ENCODE data around the gene PATZ1.

PATZ1 gene

GRCh38 chr22:31313366-31314147 lies 32.6 kb downstream of the PATZ1 start:
- DNase-seq (ENCODE audit: low read depth, low spot score) = no peak

GRCh38 chr22:31308181-31308580 lies 38.0 kb downstream of the PATZ1 start:
- DNase-seq (ENCODE audit: low read depth, low spot score) = no peak

GRCh38 chr22:31305194-31305593 lies 41.0 kb downstream of the PATZ1 start:
- DNase-seq (ENCODE audit: low read depth, low spot score) = no peak

GRCh38 chr22:31302537-31302936 lies 43.6 kb downstream of the PATZ1 start:
- DNase-seq (ENCODE audit: low read depth, low spot score) = no peak

DNA sequence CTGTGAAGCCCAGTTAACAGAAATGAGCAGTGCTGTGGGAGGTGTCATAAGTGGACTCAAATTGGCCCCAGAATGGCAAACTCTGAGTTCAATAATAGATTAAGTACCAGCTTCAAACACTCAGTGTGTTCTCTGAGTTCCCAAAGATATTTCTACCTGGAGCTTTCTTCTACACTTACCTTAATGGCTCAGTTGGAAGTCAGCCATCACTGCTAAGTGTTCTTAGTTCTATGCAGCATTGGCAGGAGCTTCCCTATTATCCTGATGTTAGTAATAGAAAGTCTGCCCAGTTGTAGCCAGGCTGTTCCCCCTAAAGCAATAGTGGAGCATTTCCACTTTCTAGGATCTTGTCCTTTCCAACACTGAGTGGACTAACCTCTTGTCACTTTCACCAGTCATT lies 44.1 kb downstream of the PATZ1 start:
- DNase-seq (ENCODE audit: low read depth, low spot score) = no peak

DNA sequence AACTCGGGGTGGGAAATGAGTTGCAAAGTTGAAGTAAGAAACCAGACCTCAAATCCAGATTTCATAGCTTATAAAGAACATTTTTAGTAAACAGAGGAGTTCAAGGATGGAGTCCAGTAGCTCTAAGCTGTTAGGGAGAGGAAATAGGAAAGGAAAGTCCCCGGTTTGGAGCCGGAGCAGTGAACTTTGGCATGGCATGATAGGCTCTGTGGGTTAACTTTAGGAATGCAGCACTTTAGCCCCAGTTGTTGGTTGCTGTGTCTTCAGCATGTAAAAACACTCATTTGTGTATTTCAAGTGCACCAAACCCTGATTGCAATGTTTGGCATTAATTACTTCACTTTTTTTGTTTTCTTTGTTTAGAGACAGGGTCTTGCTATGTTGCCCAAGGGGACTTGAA lies 45.2 kb downstream of the PATZ1 start:
- no peak for DNase-seq (ENCODE audit: low read depth, low spot score)

GRCh38 chr22:31295831-31296657 lies 50.1 kb downstream of the PATZ1 start:
- DNase-seq (ENCODE audit: low read depth, low spot score) = no peak

- no peak for DNase-seq (ENCODE audit: low read depth, low spot score)
Observed at GRCh38 chr22:31295360-31295759, 50.8 kb downstream of the PATZ1 start.

DNA sequence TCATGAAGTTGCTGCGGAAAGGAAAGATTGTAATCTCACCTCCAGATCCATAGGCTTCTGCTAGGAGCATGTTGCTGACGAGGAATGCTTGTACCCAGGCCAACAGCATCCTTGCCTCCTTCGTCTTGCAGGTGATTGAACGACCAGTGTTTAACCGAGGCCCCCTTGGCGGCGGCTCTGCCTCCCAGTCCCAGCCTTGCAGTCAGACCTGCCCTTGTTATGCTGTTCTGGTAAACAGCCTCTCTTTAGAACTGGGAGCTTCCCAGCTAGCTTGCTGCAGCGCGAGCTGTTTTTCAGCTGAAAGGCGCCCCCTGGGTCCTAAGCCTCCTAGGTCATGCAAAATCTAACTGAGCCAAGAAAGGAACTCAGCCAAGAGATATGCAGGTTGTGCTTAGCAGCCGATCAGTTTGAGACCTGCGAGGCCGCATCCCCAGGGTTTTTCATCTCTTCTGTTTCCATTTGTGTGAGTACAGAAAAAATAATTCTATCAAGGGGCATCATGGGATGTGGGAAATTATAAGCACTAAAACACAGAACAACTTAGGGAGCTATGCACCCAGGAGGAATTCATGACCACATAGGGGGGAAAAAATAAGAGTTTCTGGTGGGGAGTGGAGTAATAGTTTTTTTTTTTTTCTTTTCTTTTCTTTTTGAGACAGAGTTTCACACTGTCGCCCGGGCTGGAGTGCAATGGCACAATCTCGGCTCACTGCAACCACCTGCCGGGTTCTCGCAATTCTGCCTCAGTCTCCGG lies 53.7 kb downstream of the PATZ1 start, which contains the start of gene PIK3IP1:
TSS of gene PIK3IP1 (minus strand) at position 253 of the 754 bp plus-strand sequence. CDS start at position 109, 144 bp downstream.
- peak; percentile 33 for DNase-seq (ENCODE audit: low read depth, low spot score)

- no peak for DNase-seq (ENCODE audit: low read depth, low spot score)
Observed at GRCh38 chr22:31291481-31292235, 54.5 kb downstream of the PATZ1 start.

DNA sequence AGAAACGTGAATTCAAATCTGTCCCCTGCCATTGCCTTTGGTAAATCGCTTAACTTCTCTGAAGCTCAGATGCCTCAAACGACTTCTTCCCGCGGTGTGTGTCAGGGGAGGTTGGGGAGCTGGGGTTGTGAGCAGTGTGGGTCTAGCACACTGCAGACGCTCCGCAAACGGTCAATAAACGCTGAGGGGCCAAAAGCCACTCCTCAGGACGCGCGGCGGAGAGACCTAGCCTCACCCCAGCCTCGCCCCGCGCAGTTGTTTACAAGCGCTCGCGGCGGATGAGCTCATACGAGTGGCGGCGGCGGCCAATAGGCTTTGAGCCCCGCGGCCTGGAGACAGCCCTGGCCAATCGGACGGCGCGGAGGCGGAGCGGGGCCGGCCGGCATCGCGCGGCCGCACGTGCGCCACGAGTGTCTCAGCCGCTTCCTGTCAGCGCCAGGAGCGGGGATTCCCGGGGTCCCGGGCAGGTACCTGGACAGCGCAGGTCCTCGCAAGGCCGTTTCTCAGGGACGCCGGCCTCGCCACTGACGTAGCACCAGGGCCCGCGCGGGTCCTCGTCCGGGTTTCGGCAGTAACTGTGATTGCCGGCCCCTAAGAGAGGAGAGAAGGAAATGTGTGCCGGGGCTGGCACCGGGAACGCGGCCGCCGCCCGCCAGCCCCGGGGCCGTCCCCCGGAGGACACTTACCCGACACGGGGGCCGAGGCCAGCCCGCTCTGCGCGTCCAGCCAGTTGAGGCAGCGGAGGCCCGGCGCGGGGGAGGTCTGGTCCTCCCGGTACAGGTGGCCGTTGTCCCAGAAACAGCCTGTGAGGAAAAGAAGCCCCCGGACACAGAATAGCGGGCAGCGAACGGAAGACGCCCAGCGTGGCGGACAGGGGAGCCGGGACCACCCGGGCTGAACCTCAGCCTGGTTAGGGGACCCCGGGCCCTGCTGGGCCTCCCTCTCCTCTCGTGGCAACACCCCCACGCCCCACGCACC lies 55.4 kb downstream of the PATZ1 start:
- peak; percentile 43 for DNase-seq (ENCODE audit: low read depth, low spot score)

DNA sequence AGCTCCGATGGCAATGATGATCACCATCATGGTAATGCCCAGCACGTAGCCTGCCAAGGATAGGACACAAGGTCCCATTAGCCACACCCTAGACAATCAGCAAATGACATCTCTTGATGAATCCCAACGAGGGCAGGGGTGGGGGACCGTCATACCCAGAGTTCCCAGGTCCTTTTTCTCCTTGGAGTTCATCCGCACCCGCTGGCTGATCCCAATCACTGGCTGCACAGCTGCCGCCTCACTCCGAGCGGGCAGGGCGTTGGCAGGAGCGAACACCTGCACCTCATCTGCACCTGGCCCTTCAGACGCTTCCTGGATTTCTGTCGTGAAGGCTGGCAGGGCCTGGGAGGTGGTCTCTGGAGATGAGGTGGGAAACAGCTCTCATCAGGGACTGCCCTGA lies 56.8 kb downstream of the PATZ1 start:
- no peak for DNase-seq (ENCODE audit: low read depth, low spot score)

DNA sequence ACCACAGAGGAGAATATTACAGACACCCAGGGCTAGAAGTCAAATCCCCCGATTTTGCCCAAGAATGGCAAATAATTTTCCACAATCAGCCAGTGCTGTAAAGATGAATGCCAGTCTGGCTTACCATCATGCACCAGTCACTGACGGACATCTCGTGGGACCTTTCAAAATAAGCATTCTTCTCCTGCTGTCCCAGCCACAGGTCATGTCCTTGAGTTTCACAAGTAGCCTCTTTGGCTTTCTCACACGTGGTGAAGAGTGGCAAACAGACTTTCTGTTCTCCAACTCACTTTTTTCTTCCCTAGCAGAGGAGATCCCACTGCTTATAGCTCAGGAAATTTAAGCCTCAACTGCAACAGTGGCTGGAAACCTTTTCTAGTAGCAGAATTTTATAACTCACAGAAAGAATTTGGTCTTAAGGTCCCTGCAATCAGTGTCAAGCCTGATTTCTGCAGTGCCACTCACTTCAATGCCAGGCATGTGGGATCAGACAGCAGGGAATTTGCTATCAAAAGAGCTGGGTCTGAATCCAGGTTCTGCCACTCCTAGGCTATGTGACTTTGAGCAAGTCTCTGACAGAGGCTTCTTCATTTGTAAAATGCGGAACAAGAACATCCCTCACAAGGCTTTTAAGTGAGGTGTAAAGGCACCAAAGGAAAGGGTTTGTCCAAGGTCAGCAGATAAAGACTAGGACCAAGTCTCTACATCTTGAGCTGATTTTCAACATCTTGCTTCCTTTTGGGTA lies 57.5 kb downstream of the PATZ1 start:
- DNase-seq (ENCODE audit: low read depth, low spot score) = no peak

- DNase-seq (ENCODE audit: low read depth, low spot score) = no peak
Observed at GRCh38 chr22:31287818-31288495, 58.2 kb downstream of the PATZ1 start.

DNA sequence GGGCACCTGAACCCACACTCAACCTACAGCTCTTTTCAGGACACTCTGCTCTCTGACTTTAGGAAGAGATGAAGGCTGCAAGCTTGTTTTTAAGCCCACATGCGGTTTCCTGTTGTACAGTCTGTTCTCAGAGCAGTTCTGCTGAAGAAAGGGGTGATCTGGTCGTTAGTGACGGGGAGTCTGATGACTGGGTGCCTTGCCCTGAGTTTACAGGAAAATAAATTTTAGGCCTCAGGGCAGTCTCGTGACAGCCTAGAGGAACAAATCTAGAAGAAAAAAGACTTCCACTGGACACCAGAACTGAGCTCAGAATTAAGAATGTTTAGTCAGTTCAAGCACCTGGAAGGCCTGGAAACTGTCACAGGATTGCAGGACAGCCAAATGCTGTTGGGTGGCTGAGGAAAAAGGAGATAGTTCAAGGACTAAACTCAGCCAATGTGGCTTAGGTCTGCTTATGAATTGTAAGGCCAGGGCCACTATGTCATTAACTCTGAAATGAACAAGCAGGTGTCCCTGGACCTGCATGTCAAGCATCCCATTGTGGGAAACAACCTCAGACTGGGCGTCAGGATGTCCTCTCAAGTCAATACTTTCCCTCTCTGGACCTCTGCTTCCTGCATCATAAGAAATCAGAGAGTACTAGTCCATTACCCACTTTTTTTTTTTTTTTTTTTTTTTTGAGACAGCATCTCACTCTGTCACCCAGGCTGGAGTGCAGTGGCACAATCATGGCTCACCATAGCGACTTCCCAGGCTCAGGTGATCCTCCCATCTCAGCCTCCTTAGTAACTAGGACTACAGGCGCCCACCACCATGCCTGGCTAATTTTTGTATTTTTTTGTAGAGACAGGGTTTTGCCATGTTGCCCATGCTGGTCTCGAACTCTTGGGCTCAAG lies 59.5 kb downstream of the PATZ1 start:
- DNase-seq (ENCODE audit: low read depth, low spot score) = no peak

- no peak for DNase-seq (ENCODE audit: low read depth, low spot score)
Observed at GRCh38 chr22:31284281-31285155, 61.6 kb downstream of the PATZ1 start.
